NOMO-1 treated with dmso at 0.1 percent for 144 hours (cell line): Measurements from ENCODE around the gene NADK.
"Not testable (repeated sequence)": the region's sequence is repeated elsewhere in the genome, so short reads cannot be mapped to it uniquely, and the experiment has no call there.

Source experiments
- DNase-seq: peaks from one replicate; lab custom pipeline; 2025; ENCODE audit not compliant: unreplicated experiment; lab: John Stamatoyannopoulos, UW

The NADK gene

DNA sequence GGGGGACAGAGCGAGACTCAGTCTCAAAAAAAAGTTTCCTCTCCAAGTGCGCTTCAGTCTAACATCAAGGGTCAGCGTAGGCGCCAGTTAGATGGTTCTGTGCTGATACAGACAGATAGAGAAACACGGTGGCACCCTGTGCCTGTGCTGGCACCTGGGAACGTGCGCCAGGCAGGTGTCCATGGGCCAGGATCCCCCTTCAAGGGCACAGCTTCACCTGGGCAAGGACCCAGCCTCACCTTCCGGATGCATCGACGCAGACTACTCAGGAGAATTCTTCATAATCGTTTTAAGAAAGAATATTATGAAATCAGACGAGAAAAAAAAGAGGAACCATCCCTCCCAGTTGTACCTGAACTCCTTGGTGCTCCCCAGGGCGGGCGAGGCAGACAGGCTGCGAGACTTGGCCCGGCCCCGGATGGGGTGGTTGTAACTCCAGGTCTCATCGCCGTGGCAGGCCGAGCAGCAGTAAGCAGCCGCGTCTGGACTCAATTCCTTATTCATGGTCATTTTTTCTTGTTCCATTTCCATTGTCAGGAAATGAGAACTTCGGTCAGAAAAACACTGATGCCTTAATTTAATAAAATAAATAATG lies 13.3 kb downstream of the NADK start:
- peak; percentile 75 for DNase-seq

DNA sequence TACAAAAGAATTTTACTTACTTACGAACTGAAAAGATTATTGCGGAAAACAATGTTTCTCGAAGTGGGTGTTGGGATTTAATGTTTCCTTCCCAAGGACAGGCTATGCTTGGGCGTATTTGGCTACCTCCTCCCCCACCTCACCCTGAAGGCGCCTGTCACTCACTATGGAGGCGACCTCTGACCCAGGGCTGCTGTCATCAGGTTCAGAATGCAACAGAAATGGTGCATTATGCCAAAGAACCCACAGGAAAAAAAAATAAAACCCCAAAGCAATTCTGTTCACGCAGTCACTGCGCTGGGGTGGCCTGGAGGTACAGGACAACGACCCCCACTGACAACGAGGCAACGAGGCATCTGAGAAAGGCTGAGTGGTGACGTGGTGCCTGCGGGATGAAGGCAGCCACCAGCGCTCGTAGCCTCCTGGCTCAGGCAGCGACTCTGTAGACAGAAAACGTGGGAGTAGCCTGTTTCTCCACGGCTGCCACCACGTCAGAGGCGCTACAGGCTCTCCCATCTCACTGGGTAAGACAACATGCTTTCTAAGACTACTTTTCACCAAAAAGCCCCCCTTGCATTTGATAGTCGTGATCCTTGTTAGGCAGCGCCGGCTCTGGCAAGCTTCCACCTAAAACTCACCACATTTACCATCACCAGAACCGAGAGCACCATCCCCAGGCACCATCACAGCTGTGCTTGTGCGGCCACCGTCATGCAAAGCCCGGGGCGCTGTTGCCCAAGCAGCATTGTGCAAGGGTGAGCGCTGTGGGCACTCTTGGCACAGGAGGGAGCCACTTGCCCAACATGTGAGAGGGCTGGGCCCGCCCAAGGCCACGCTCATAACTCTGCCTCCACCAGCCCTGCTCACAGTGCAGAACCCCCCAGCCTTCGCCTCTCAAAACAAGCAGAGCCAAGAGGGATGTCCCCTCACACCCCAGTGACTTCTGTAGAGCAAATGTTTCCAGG lies 14.3 kb downstream of the NADK start:
- DNase-seq: peak; percentile 61

DNA sequence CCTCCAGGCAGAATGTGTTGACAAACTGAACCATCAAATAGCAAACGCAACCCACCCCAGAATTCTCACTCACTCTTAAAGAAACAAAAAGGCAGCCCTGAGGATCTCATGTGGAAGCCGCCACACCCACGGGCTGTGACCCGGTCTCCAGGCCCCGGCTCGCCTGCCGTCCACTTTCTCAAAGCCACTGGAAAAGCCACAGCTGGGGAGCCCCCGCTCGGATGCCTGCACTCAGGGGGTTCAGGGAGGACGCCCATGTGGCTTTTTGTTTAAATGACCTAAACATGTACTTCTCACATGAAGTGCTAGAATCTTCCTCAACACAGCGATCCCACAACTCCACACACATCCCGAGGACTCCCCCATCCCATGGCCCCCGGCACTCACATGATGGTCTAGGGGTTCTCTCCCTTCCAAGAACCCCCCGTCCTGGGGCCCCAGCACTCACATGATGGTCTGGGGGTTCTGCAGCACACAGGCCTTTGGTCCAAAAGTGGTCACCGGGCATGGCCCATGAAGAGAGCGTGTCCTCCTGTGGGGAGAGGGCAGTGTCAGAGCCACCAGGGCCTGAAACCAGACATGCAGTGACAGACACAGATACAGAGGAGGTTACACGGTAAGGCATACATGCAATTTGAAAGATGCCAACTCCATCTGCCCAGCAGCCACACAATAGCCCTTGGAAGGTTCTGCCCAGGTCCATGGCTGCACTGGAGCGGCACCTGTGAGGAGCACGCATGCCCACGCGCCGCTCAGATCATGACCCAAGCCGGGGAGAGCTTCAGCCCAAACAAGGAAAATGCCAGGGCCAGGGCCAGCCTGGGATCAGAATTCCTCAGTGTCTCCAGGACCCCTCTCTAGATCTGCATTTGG lies 16.5 kb downstream of the NADK start:
- no peak for DNase-seq

DNA sequence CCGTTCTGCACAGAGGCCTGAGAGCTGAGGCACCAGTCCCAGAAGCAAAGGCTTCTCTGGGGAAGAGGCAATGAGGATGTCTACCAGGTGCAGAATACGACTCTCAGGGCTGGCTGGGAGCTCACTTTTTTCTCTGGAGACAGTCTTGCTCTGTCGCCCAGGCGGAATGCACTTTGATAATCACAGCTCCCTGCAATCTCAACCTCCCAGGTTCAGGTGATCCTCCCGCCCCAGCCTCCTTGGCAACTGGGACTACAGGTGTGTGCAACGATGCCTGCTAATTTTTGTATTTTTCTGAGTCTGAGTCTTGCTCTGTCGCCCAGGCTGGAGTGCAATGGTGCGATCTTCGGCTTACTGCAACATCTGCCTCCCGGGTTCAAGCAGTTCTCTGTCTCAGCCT lies 17.6 kb downstream of the NADK start:
- no peak for DNase-seq

DNA sequence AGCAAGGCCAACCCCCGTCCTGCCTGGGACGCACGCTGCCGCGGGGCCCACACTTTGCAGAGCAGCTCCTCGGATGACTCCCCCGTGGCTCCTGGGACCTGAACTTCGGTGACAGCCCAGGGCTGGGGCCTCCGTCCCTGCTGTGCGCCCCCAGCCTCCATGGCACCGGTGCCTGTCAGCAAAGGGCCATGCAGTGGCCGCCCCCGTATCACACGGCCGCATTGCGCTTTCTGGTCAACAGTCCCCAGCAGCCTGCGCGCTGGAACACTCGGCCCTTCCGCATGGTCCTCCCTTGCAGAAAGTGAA lies 18.0 kb downstream of the NADK start:
- DNase-seq: no peak

DNA sequence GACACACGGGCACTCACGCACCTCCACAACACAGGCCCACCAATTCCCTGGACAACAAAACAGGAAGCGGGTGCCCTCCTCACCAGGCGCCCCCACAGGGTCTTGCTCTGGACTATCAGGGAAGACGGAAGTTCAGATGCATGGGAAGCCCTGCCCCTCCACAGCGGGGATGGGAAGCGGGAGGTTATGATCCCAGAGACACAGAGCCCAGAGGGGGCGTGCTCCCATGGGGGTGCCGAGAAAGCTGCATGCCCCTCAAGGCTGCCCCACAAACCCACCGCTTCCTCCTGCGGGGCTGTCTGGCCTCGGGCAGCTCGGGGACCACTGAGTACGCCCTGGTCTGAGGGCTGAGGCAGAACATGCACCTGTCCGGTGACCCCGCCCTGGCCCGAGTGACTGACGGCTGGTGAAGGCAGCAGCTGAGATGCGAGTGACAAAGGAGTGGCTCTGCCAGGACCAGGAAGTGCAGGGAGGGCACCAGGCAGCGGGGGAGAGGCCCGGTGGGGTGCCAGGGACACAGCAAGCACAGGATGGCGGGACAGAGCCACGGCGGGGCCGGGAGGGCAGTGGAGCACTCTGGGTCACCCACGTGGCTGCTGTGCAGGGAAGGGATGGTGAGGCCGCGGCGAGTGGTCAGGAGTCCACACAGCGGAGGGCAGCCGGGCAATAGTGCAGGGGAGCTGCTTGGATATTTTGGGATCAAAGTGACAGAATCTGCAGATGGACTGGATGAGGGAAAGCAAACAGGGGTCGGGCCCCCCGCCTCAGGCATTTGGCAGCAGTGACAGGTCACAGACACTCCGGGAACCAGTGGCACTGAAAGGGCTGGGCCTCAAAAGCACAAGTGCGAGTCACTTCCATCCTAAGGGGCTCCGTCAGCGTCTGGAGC lies 18.6 kb downstream of the NADK start:
- no peak for DNase-seq

DNA sequence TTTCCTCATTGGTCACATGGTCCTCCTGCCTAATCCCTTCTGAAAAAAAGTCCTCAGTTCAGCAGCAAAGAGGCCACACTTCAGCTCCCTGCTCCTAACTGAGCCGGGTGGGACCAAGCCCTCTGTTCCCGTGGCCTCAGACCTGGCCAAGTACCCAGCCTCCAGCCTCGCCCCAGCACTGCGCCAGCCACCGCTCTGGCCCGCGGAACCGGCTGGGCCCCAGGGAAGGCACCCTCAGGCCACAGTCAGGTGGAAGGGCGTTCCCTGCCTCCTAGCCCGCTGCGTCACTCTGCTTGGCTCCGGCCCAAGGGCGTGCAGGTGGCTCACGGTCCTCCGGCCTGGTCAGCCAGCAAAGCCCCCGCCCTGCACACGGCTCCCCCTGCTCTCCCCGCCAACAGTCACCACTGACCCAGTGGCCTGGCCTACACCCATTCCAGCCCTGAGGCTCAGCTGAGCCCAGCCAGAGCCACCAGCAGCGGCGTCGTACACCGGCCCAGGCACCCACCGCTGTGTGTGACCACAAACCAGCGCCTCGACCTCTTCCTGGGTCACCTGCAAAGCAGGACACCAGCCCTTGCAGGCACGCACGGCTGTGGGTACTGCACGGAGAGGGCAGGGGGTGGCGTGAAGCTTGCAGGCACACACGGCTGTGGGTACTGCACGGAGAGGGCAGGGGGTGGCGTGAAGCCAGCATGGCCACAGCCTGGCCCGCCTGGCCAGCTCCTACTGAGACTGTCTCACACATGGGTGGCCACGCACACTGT lies 19.4 kb downstream of the NADK start:
- DNase-seq: no peak

DNA sequence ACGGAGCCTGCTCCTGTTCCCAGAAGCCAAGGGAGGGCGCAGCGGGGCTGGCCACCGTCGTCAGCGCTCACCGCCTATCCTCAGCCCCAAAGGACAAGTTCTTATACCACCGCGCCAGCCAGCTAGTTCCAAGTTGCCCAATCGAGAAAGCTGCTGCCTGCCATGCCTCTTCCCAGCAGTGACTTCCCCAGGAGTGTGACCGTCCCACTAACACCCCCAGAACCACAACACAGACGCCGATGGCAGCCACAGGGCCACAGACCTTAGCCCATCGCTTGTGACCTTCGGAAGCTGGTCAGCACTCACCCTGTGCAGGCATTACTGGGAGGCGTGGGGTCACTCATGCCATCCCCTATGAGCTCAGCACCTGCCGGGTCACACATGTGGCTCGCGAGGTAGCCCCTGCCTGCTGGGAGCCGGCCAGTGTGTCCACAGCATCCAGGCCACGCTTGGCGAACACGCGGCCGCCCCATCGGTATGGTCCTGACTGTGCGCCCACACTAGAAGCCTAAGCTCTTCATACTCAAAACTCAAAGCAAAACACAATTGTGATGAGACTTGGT lies 20.1 kb downstream of the NADK start:
- DNase-seq: no peak

DNA sequence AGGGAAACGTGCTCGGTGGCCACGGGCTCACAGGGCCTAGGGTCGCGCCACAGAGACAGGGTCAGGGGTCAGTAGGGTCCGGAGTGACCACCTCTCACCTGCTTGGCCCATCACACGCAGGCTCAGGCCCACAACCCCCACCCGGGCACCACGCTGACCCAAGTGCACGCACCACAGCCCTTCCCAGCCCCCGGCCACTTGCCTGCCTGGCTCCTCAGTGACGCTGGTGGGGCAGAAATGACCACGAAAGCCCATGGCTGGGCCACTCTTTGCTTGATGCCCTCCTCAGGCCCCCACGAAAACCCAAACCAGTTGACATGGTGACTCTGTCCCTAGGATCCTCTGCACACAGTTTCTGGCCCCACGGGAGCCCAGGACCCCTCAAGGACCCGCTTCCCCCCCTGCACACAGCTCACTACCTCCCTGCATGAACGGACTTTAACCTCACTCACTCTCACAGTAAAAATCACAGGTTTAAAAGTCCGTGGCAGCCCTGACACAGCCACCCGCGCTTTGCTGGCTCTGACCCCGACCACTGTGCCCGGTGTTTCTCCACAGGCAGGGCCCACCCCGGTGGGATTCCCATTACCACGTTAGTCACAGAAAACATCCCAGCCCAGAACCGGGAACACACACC lies 20.7 kb downstream of the NADK start:
- no peak for DNase-seq

DNA sequence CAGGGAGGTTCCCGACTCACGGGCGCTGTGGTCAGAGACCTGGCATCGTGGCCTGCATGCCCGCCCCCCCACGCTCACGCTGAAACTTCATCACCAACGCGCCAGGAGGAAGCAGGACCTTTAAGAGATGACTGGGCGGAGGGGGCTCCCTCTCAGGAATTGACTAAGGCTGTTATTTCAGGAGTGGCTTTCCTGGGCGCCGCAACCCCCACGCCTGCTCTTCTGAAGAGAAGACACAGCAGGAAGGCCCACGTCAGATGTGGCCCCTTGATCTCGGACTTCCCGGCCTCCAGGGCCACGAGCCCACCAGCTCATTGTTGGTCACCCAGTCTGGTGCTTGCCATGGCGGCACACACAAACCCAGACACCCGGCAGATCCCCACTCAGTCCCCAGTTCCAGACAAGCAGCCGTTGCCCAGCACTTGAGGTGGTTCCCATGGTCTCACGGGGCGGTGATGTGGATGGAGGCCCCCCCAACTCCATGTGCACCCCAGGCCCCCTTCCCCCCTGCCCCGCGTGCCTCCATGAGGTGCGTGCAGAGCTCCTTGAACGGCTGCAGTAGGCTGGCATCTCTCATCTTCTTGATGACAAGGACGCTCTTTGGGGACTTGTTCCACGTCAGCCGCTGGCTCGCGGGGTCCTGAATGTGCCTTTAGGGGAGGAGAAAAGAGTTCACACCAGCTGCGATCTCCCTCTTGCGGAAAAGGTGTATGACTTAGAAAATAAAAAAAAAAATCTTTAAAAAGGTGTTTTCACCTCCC lies 21.4 kb downstream of the NADK start:
- DNase-seq: no peak

DNA sequence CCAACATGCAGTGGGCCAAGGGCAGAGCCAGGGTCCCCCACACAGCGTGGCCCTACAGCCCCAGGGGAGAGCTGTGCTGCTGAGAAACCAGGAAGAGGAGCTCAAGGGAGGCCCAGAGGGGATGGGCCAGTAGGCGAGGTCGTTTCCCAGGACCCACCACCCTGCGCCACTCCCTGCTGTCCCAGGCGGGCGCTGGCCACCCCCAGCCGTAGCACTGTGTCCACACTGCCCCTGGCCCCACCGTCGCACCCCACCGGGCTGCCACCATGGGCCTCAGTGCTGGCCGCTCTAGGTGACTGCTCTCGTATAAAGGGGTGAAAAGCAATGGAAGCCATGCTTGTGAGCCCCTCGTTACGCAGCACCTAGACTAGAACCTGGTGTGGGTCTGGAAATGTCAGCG lies 22.4 kb downstream of the NADK start:
- DNase-seq: no peak

DNA sequence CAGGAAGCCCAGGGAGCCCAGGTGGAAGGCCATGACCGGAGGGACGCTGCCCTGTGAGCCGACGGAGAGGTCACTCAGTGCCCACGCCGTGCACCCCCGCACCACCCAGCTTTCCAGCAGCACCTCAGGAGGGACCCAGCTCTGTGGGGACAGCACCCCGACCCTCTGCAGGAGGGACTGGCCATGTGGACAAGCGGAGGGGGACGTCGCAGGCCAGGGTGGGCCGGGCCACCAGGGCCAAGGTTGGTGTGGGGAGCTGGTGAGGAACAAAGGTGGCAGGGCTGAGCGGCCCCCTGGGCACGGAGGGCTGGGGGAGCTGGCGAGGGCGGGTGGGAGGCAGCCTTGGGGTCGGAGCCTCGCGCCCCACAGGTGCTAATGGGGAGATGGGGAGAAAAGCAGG lies 22.8 kb downstream of the NADK start:
- no peak for DNase-seq

DNA sequence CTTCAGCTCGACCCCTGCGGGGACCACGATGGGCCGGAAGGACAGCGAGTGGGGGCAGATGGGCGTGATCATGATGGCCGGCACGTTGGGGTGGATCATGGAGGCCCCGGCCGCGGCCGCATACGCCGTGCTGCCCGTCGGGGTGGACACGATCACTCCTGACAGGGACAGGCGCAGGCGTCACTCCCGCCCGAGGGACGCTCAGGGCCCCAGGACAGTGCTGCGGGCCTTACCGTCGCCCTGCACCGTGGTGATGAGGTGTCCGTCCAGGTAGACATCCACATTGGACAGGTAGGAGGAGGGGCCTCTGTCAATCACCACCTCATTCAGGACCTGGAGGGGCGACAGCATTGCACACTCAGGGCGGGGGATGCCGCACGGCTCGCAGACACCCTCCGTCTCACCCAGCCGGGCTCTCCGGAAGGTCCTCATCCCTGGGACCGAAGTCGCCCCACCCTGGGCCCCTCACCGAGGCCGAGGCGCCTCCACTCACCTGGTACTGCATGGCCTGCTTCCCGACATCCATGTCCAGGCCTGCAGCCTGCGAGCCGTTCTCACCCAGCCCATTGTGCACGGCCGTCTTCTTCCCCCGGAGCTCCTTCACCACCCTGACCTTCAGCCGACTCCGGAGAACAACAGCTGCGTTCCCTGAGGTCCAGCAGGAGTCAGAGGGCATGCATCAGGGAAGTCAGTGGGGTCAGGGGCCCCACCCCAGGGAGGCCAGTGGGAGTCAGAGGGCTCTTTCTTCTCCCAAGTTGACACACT lies 24.0 kb downstream of the NADK start:
- no peak for DNase-seq

DNA sequence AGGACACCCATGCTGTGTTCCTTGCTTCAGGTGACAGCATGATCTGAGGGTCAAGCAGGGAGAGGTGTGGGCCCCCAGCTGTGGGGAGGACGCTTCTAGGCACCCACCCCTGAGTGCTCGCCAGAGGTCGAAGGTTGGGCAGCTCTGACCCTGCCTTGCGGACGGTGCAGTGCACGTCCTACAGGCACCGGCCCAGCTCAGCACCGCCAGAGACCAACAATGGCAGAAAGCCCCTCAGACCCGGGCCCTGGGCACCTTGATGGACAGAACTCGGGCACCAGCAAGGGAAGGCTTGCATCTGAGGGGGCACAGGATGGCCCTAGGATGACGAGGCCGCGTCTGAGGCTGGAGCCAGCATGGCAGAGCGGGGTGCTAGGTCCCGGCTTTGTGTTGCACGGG lies 24.7 kb downstream of the NADK start:
- DNase-seq: no peak

DNA sequence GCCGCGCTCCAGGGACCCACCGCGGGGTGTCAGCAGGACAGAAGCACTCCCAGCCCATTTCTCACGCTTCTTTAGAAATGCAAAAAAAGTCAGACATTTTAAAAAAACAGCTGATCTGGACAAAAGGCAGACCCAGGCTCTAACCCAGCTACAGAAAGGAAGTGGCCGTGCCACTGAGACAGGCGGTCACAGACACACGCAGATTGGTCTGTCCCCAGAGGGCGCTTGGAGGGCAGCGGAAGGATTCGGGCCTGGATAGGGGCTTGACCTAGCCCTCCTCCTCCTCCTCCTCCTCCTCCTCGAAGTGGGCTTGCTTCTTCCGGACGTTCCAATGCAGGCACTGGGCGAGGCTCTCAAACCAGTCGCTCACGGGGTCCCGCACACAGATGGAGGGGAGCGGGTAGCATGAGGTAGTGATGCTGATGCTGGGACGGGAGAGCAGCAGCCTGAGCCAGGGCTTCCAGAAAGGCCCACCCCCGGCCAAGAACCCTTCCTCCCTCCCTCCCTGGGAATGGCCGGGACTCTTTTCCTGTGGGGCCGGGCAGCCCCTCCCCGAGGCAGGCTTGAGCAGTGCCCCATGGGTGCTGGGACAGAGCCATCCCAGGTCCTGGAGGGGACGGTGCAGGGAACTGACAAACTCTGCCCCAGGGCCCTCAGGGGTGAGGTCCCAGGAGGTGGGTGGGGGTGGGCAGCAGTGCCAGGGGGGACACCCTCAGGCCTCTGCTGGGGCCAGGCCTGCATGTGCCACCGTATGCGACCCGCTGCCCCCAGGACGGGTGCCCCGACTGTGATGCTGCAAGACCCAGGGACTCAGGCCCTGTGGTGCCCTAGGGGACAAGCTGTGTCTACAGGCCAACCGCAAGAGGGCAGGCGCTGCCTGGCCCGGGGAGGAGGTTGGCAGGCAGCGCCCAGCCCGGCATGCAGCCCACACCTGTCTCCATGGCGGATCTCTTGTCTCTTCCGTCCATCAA lies 25.3 kb downstream of the NADK start:
- no peak for DNase-seq

DNA sequence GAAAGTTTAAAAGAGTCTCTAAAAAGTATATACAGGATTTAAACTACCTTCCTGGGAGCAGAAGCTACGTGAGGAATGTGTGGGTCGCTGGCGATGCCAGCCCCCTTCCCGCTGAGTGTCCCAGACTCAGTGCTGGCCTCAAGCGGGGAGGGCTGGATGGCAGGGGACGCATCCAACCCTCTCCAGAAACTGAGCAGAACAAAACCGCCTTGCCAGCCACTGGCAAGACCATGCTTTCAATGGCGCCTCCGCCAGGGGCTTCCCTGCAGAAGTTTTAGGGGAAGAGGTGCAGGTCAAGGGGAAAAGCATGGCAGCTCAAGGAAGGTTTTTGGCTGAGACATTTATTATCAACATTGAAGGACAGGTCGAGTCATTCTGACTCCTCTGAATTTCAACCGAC lies 26.1 kb downstream of the NADK start:
- DNase-seq: no peak

DNA sequence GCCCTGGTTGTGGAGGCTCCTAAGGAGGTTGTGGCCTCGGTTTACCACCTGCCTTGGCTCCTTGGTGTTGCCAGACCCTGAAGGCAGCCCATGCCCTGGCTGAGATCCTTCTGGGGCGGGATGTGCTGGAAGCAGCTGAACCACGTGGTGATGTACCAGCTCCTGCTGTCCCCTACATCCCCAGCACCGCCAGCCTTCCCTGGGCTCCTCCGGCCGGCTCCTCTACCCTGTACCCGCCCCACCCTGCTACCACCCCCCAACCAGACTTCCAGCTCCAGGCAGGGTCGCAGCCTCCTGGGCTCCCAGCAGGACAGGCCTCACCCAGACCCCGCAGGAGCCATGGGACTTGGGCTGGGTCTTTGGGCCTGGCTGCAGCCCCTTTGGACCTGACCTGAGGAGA lies 28.3 kb downstream of the NADK start:
- DNase-seq: not testable (repeated sequence)
